IMR-90 (cell line): Measurements from ENCODE around the gene LEMD3. TPM values are rescaled to one million over a fixed set of nuclear protein-coding genes. Genes with fewer than 3 reads are reported as not detected.
A peak's percentile ranks its signal among the peaks of the same experiment; 100 is the strongest.

Experiments used
- ATAC-seq: fragments of 200-7000 bp; cut with Tn5 transposase; 2 replicates; pipeline ENCODE4 v1.9.1; 2020; ENCODE audit warnings: low read depth, mild to moderate bottlenecking, moderate library complexity
- BruUV-seq: library from RNA; stranded (reverse); fragments of 400-500 nt; replicated peaks from 2 replicates; lab custom pipeline; 2021; lab: Mats Ljungman, UMichigan
- CTCF ChIA-PET: fragments of 300-600 bp; formaldehyde crosslinking; extraction: SDS; loops from one replicate; lab custom pipeline; 2021; ENCODE audit warnings: antibody characterized with exemption; lab: Yijun Ruan, JAX
- POLR2A ChIA-PET: fragments of 300-600 bp; sonication (Branson Sonifier 250); formaldehyde crosslinking; loops from one replicate; lab custom pipeline; 2022; ENCODE audit warnings: antibody characterized with exemption; ENCODE audit not compliant: unreplicated experiment; lab: Charles Lee
- DNase-seq: peaks from one replicate; pipeline ENCODE4 v3.0.0; 2013
- H2AFZ ChIP-seq: replicated peaks from 2 replicates; pipeline ENCODE3; 2013; ENCODE audit warnings: low read length, mild to moderate bottlenecking; ENCODE audit not compliant: poor library complexity
- H2AK5ac ChIP-seq: 2 replicates; pipeline ENCODE4 v1.6.1; 2013; ENCODE audit warnings: low read depth, low read length, inconsistent platforms
- H2AK9ac ChIP-seq: replicated peaks from 2 replicates; pipeline ENCODE3; 2013; ENCODE audit warnings: mild to moderate bottlenecking, low read depth, low read length, moderate library complexity; ENCODE audit not compliant: poor library complexity
- H2BK120ac ChIP-seq: 2 replicates; pipeline ENCODE4 v1.6.1; 2013; ENCODE audit warnings: low read depth, low read length, inconsistent platforms
- H2BK15ac ChIP-seq: 3 replicates; pipeline ENCODE4 v1.6.1; 2013; ENCODE audit warnings: low read depth, low read length, inconsistent platforms
- H2BK20ac ChIP-seq: 2 replicates; pipeline ENCODE4 v1.6.1; 2013; ENCODE audit warnings: low read depth, mild to moderate bottlenecking, inconsistent platforms, low read length, moderate library complexity
- H2BK5ac ChIP-seq: 2 replicates; pipeline ENCODE4 v1.6.1; 2013; ENCODE audit warnings: mild to moderate bottlenecking, low read depth, low read length, inconsistent platforms; ENCODE audit not compliant: poor library complexity, severe bottlenecking
- H3K14ac ChIP-seq: replicated peaks from 2 replicates; pipeline ENCODE4 v1.6.1; 2013; ENCODE audit warnings: low read depth, low read length, inconsistent platforms
- H3K18ac ChIP-seq: 2 replicates; pipeline ENCODE4 v1.6.1; 2013; ENCODE audit warnings: low read depth, low read length, control low read depth
- H3K23ac ChIP-seq: 2 replicates; pipeline ENCODE4 v1.6.1; 2013; ENCODE audit warnings: low read depth, low read length, inconsistent platforms
- H3K27ac ChIP-seq: 2 replicates; pipeline ENCODE4 v1.5.1; 2013; ENCODE audit warnings: mild to moderate bottlenecking, control low read depth, low read length; ENCODE audit not compliant: insufficient read depth
- H3K27me3 ChIP-seq: 2 replicates; pipeline ENCODE4 v1.6.1; 2013; ENCODE audit warnings: low read length; ENCODE audit not compliant: control insufficient read depth, insufficient read depth
- H3K36me3 ChIP-seq: 2 replicates; pipeline ENCODE4 v1.6.1; 2013; ENCODE audit warnings: low read length, mixed read lengths; ENCODE audit not compliant: control insufficient read depth, insufficient read depth
- H3K4ac ChIP-seq: 2 replicates; pipeline ENCODE4 v1.6.1; 2013; ENCODE audit warnings: low read depth, low read length, inconsistent platforms
- H3K4me1 ChIP-seq: 2 replicates; pipeline ENCODE4 v1.6.1; 2013; ENCODE audit warnings: low read length, mixed read lengths; ENCODE audit not compliant: control insufficient read depth, insufficient read depth
- H3K4me2 ChIP-seq: 2 replicates; pipeline ENCODE4 v1.6.1; 2013; ENCODE audit warnings: low read depth, mild to moderate bottlenecking, control low read depth, low read length, moderate library complexity
- H3K4me3 ChIP-seq: 2 replicates; pipeline ENCODE4 v1.5.1; 2013; ENCODE audit warnings: low read depth, mild to moderate bottlenecking, control low read depth, low read length, moderate library complexity; ENCODE audit not compliant: insufficient read depth
- H3K56ac ChIP-seq: 2 replicates; pipeline ENCODE4 v1.6.1; 2013; ENCODE audit warnings: low read length, inconsistent platforms; ENCODE audit not compliant: insufficient read depth; ENCODE audit errors: extremely low read depth
- H3K79me1 ChIP-seq, 2 experiments: 2 replicates each; pipeline ENCODE4 v1.6.1; 2013; ENCODE audit warnings: low read length in 2 of 2, inconsistent platforms in 1 of 2, low read depth in 1 of 2
- H3K9ac ChIP-seq: 2 replicates; pipeline ENCODE4 v1.6.1; 2013; ENCODE audit warnings: low read depth, low read length, control low read depth
- H3K9me1 ChIP-seq: 2 replicates; pipeline ENCODE4 v1.6.1; 2013; ENCODE audit warnings: low read length, inconsistent platforms; ENCODE audit not compliant: insufficient read depth
- H3K9me3 ChIP-seq: 2 replicates; pipeline ENCODE4 v1.6.1; 2013; ENCODE audit warnings: low read length; ENCODE audit not compliant: control insufficient read depth, insufficient read depth
- H4K20me1 ChIP-seq: 2 replicates; pipeline ENCODE4 v1.6.1; 2013; ENCODE audit warnings: low read length, inconsistent platforms; ENCODE audit not compliant: insufficient read depth
- H4K5ac ChIP-seq: 2 replicates; pipeline ENCODE4 v1.6.1; 2013; ENCODE audit warnings: mild to moderate bottlenecking, low read depth, low read length, control low read depth
- H4K8ac ChIP-seq, 2 experiments: 2 replicates each; pipeline ENCODE4 v1.6.1; 2013; ENCODE audit warnings: low read depth in 2 of 2, low read length in 2 of 2, control low read depth in 1 of 2, inconsistent platforms in 1 of 2
- H4K91ac ChIP-seq: 2 replicates; pipeline ENCODE4 v1.6.1; 2013; ENCODE audit warnings: low read depth, low read length, inconsistent platforms; ENCODE audit not compliant: insufficient read depth
- BHLHE40 ChIP-seq: fragments of 150-350 bp; IDR thresholded peaks from 2 replicates; pipeline ENCODE4 v1.6.1; 2016; ENCODE audit warnings: mild to moderate bottlenecking, low read depth, low read length
- CEBPB ChIP-seq: IDR thresholded peaks from 2 replicates; pipeline ENCODE4 v1.6.1; 2012; ENCODE audit warnings: low read depth, low read length, improper control_type of control experiment
- CHD1 ChIP-seq: IDR thresholded peaks from 2 replicates; pipeline ENCODE4 v1.6.1; 2012; ENCODE audit warnings: low read depth, low read length, improper control_type of control experiment
- MAFK ChIP-seq: IDR thresholded peaks from 2 replicates; pipeline ENCODE4 v1.6.1; 2012; ENCODE audit warnings: low read depth, low read length, improper control_type of control experiment
- MXI1 ChIP-seq: IDR thresholded peaks from 2 replicates; pipeline ENCODE4 v1.6.1; 2012; ENCODE audit warnings: low read depth, mild to moderate bottlenecking, low read length, moderate library complexity, borderline replicate concordance
- NFE2L2 ChIP-seq: fragments of 150-350 bp; IDR thresholded peaks from 2 replicates; pipeline ENCODE4 v1.6.1; 2016; ENCODE audit warnings: low read depth, mild to moderate bottlenecking, low read length
- RAD21 ChIP-seq: IDR thresholded peaks from 2 replicates; pipeline ENCODE4 v1.6.1; 2012; ENCODE audit warnings: low read length, improper control_type of control experiment
- RFX5 ChIP-seq: IDR thresholded peaks from 2 replicates; pipeline ENCODE4 v1.8.0; 2012; ENCODE audit warnings: low read depth, mild to moderate bottlenecking, low read length, moderate library complexity
- SMC3 ChIP-seq: fragments of 150-350 bp; IDR thresholded peaks from 2 replicates; pipeline ENCODE4 v1.6.1; 2016; ENCODE audit warnings: low read depth, mild to moderate bottlenecking, antibody characterized with exemption, low read length, moderate library complexity
- WGBS, 2 experiments: methylation state at CpG; one replicate each; pipeline versions ENCODE4 v1.1.5 to v1.1.7; 2013; ENCODE audit warnings: missing lambda C conversion rate in 2 of 2; ENCODE audit not compliant: insufficient read length in 1 of 2; ENCODE audit errors: extremely low coverage in 2 of 2; 5-methylcytosine and 5-hydroxymethylcytosine counted together
- dilution Hi-C: fragments of 300-500 bp; cut with HindIII; formaldehyde crosslinking; loops from one replicate; pipeline ENCODE4 v1.14.3; 2018; ENCODE audit warnings: low sequenced_read_pairs; ENCODE audit not compliant: unreplicated experiment
- in situ Hi-C: fragments of 300-500 bp; cut with MboI; formaldehyde crosslinking; loops from 3 replicates; pipeline ENCODE4 v1.14.3; 2019; ENCODE audit warnings: low sequenced_read_pairs, inconsistent platforms, mixed read lengths
- intact Hi-C: fragments of 100-400 bp; cut with micrococcal nuclease; formaldehyde crosslinking; loops from 2 replicates; pipeline ENCODE4 v1.10.0; 2022
- polyA plus RNA-seq, 3 experiments: library from polyadenylated mRNA; depleted of rRNA; stranded (reverse); fragments of >200 nt; gene quantifications; 2 replicates each; pipeline ENCODE4 v1.2.3, GENCODE V29; 2012; ENCODE audit warnings: low replicate concordance in 1 of 3
- total RNA-seq: library from RNA; depleted of rRNA; stranded (reverse); fragments of >200 nt; gene quantifications from 2 replicates; pipeline ENCODE4 v1.2.3, GENCODE V29; 2012
- TF ChIP-seq, protein P1 (sequence below): fragments of 150-350 bp; IDR thresholded peaks from 2 replicates; pipeline ENCODE4 v1.6.1; 2016; ENCODE audit warnings: low read depth, mild to moderate bottlenecking, low read length, moderate library complexity, borderline replicate concordance
- TF ChIP-seq, protein P2 (sequence below): conservative IDR thresholded peaks from 2 replicates; pipeline ENCODE4 v1.5.1; 2012; ENCODE audit warnings: mild to moderate bottlenecking, low read depth, low read length, improper control_type of control experiment

The LEMD3 gene
- total and polyA plus RNA-seq, 2 of the 4 experiments (the other 2 are of a cell fraction) = 5.5 to 9.9 TPM

DNA sequence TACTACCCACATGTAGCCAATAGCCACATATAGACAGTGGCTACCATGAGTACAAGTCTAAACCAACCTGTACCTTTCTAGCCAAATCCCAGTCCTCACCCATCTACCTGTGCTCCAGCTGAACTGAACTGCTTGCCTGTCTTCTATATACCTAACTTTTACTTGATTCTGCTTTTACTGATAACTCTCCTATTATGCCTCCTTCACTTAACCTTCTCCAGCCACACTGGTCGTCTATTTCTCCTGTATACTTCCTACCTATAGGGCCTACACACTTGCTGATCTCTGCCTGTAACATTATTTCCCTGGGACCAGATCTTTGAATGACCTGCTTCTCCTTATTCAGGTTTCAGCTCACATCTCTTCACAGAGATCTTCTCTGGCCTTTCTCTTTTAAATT, 83.1 kb downstream of the LEMD3 start:
- H3K4me3 ChIP-seq = no peak overlapping the region
- no peaks in the 10 kb centered on the region for H3K79me1 ChIP-seq
- peaks cover 3% of the 10 kb centered on the region; the same call in 1 of the 2 replicates for H3K9me1 ChIP-seq
- no peaks in the 10 kb centered on the region for H3K27me3 ChIP-seq
- ChIA-PET POLR2A (no interaction called here), CTCF (no interaction called here)
- no peak overlapping the region for H3K18ac ChIP-seq
- ATAC-seq = no peak
- H3K9ac ChIP-seq = no peak overlapping the region
- H3K14ac ChIP-seq = no peak overlapping the region
- H2AK9ac ChIP-seq = no peak overlapping the region
- H3K4ac ChIP-seq = no peak overlapping the region
- 0 out of 2 replicates have a peak overlapping the region, but pooled peaks have one; percentile 32 for H3K23ac ChIP-seq
- in situ Hi-C loops = no loop called here
- TF ChIP-seq MAFK (no peak), SMC3 (no peak), CEBPB (no peak), RAD21 (no peak), BHLHE40 (no peak), CHD1 (no peak), MXI1 (no peak), RFX5 (no peak), NFE2L2 (no peak)
- TF ChIP-seq, protein P1, sequence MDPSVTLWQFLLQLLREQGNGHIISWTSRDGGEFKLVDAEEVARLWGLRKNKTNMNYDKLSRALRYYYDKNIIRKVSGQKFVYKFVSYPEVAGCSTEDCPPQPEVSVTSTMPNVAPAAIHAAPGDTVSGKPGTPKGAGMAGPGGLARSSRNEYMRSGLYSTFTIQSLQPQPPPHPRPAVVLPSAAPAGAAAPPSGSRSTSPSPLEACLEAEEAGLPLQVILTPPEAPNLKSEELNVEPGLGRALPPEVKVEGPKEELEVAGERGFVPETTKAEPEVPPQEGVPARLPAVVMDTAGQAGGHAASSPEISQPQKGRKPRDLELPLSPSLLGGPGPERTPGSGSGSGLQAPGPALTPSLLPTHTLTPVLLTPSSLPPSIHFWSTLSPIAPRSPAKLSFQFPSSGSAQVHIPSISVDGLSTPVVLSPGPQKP = no peak
- TF ChIP-seq, protein P2, sequence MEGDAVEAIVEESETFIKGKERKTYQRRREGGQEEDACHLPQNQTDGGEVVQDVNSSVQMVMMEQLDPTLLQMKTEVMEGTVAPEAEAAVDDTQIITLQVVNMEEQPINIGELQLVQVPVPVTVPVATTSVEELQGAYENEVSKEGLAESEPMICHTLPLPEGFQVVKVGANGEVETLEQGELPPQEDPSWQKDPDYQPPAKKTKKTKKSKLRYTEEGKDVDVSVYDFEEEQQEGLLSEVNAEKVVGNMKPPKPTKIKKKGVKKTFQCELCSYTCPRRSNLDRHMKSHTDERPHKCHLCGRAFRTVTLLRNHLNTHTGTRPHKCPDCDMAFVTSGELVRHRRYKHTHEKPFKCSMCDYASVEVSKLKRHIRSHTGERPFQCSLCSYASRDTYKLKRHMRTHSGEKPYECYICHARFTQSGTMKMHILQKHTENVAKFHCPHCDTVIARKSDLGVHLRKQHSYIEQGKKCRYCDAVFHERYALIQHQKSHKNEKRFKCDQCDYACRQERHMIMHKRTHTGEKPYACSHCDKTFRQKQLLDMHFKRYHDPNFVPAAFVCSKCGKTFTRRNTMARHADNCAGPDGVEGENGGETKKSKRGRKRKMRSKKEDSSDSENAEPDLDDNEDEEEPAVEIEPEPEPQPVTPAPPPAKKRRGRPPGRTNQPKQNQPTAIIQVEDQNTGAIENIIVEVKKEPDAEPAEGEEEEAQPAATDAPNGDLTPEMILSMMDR = no peak
- H2AK5ac ChIP-seq = no peak overlapping the region
- H4K20me1 ChIP-seq = no peaks in the 10 kb centered on the region
- no peak overlapping the region for H3K27ac ChIP-seq
- 60% methylated on average over 1 of the region's 1 CpG; no CpG with 5 or more reads in 1 of the 2 experiments for WGBS, 2 experiments
- no TSS peak for BruUV-seq
- intact Hi-C loops = no loop called here
- H3K56ac ChIP-seq = no peak overlapping the region
- H2BK20ac ChIP-seq = no peak overlapping the region
- H3K4me2 ChIP-seq = no peak overlapping the region
- DNase-seq = no peak
- no peak overlapping the region for H2BK15ac ChIP-seq
- H3K4me1 ChIP-seq = no peaks in the 10 kb centered on the region
- no peaks in the 10 kb centered on the region for H3K36me3 ChIP-seq
- dilution Hi-C loops = no loop called here
- H3K9me3 ChIP-seq = no peaks in the 10 kb centered on the region
- no peak overlapping the region for H4K8ac ChIP-seq
- H4K91ac ChIP-seq = no peak overlapping the region
- H4K5ac ChIP-seq = no peak overlapping the region
- no peak overlapping the region for H2AFZ ChIP-seq
- no peak overlapping the region for H2BK120ac ChIP-seq
- no peak overlapping the region for H2BK5ac ChIP-seq
